AG04450 (cell line): ENCODE results near the gene VEZF1. TPM values are rescaled to one million over a fixed set of nuclear protein-coding genes. Genes with fewer than 3 reads are reported as not detected.

Source experiments
- CTCF ChIA-PET: fragments of 300-600, 350-600 bp; formaldehyde crosslinking; extraction: SDS; loops from one replicate; lab custom pipeline; 2022; ENCODE audit warnings: antibody characterized with exemption, inconsistent platforms; lab: Charles Lee
- POLR2A ChIA-PET: fragments of 350-600 bp; formaldehyde crosslinking; extraction: SDS; loops from one replicate; lab custom pipeline; 2021; ENCODE audit warnings: antibody characterized with exemption, inconsistent platforms; lab: Yijun Ruan, JAX
- DNase-seq: peaks from one replicate; pipeline ENCODE4 v3.0.0-alpha.2; 2011; ENCODE audit warnings: low read depth, low spot score
- H3K27ac ChIP-seq: one replicate; pipeline ENCODE4 v1.5.1; 2012; ENCODE audit warnings: low read depth, low read length, control low read depth
- H3K27me3 ChIP-seq: one replicate; pipeline ENCODE4 v1.6.0; 2012; ENCODE audit warnings: low read length; ENCODE audit not compliant: control insufficient read depth, insufficient read depth
- H3K4me3 ChIP-seq: 2 replicates; pipeline ENCODE4 v1.5.1; 2011; ENCODE audit warnings: mild to moderate bottlenecking, low read depth, low read length, control low read depth
- H3K9me3 ChIP-seq: 2 replicates; pipeline ENCODE4 v1.5.1; 2012; ENCODE audit warnings: low read length; ENCODE audit not compliant: control insufficient read depth, insufficient read depth
- polyA plus RNA-seq: library from polyadenylated mRNA; depleted of rRNA; stranded (reverse); fragments of >200 nt; gene quantifications from 2 replicates; pipeline ENCODE4 v1.2.3, GENCODE V29; 2011
- TF ChIP-seq, protein P1 (sequence below): IDR thresholded peaks from 2 replicates; pipeline ENCODE4 v1.5.1; 2011; ENCODE audit warnings: low read depth, low read length, control low read depth, inconsistent platforms

Gene VEZF1
- polyA plus RNA-seq, 1 experiment, result 38.9 TPM

DNA sequence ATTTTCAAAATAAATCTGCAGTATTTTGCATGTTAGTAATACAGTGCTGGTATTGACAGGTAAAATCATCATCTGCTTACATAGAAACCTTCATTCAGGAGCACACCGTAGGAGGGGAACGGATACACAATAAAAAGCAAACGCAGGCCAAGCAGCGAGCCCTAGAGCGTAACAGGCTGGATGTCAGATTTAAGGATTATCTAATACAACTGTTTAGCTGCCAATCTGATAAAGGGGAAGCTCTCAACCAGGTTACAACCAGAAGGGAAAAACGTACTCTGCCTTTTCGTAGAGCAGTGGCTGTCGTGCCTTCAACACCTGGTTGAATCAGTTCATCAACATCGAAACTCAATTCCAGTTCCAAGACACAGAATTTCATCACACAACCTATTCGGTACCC, 16.5 kb downstream of the VEZF1 start:
- Histone ChIP-seq H3K27me3 (peaks cover 6% of the 10 kb centered on the region), H3K4me3 (no peak overlapping the region), H3K27ac (no peak overlapping the region), H3K9me3 (no peaks in the 10 kb centered on the region)
- CTCF ChIA-PET, result interaction anchor here (1.3 to 2.2 kb wide), 3 partner anchors 16 to 79 kb away, joined by 4 to 8 read pairs (median 5); partner anchors contain the start of gene CUEDC1
- DNase-seq, result no peak
- TF ChIP-seq, protein P1, sequence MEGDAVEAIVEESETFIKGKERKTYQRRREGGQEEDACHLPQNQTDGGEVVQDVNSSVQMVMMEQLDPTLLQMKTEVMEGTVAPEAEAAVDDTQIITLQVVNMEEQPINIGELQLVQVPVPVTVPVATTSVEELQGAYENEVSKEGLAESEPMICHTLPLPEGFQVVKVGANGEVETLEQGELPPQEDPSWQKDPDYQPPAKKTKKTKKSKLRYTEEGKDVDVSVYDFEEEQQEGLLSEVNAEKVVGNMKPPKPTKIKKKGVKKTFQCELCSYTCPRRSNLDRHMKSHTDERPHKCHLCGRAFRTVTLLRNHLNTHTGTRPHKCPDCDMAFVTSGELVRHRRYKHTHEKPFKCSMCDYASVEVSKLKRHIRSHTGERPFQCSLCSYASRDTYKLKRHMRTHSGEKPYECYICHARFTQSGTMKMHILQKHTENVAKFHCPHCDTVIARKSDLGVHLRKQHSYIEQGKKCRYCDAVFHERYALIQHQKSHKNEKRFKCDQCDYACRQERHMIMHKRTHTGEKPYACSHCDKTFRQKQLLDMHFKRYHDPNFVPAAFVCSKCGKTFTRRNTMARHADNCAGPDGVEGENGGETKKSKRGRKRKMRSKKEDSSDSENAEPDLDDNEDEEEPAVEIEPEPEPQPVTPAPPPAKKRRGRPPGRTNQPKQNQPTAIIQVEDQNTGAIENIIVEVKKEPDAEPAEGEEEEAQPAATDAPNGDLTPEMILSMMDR, result no peak
- POLR2A ChIA-PET, result no interaction called here

DNA sequence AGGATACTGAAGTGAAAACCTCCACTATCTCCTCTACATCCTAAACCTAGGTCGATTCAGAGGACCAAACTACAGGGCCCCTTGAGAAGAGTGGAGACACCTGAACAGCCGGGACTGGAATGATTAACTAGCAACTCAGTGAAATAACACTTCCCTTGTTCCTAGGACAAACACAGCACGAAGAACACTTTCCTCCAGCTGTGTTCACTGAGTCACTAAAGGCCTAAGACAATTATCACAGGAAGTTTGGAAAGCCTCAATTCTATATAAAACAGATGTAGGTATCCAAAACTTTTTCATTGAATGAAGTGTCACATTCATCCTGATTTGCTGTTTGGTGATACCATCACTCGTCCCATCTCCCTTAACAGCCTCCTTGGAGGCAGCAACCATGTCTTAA, 17.3 kb downstream of the VEZF1 start:
- peaks cover 6% of the 10 kb centered on the region for H3K27me3 ChIP-seq
- H3K4me3 ChIP-seq, result no peak overlapping the region
- ChIA-PET CTCF (interaction anchor here (2.2 kb wide), 1 partner anchor 78 kb away, joined by 8 read pairs; no protein-coding TSS in a partner anchor), POLR2A (interaction anchor here (1.0 kb wide), 1 partner anchor 12 kb away, joined by 3 read pairs; no protein-coding TSS in a partner anchor)
- TF ChIP-seq, protein P1, result no peak
- H3K9me3 ChIP-seq, result no peaks in the 10 kb centered on the region
- DNase-seq, result no peak
- H3K27ac ChIP-seq, result peak overlapping the region; percentile 12

DNA sequence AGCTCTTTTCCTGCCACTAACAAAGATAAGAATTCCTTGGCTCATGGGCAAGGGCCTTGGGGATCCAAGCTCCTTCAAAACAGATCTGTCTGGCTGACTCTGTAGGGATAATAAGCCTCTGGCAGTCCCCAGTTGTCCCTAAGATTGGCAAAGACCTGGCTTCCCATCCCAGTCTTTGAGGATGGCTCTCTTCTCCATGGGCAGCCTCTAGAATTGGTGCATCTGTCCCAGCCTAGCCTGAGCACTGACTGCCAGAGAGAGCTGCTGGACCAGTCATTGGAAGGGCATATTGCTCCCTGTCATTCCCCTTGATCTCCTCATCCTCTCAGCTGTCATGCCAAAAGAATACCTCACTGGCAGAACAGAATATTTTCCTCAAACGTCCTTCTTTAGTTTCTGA, 19.6 kb downstream of the VEZF1 start:
- peaks cover 6% of the 10 kb centered on the region for H3K27me3 ChIP-seq
- H3K9me3 ChIP-seq, result no peaks in the 10 kb centered on the region; the same call in 1 of the 2 replicates
- POLR2A ChIA-PET, result no interaction called here
- no peak for DNase-seq
- CTCF ChIA-PET, result no interaction called here
- H3K4me3 ChIP-seq, result no peak overlapping the region
- no peak overlapping the region for H3K27ac ChIP-seq
- TF ChIP-seq, protein P1, result no peak

DNA sequence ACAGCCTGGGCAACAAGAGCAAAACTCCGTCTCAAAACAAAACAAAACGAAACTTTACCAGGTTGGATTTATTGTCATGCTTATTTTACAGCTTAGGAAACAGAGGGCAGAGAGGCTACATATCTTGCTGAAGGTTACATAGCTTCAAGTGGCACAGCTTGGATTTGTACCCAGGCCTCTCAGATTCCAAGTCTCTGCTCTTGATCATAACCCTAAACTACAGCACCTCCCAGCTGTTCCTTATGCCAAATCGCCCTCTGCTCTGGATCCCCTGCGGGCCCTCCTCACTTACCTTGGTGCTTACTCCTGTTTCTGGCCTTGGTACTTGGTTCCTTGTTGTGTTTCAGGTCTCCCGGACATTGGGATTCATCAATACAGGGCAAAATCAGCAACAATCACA, 21.2 kb downstream of the VEZF1 start:
- DNase-seq, result no peak
- CTCF ChIA-PET, result interaction anchor here (0.6 to 1.1 kb wide), 4 partner anchors 11 to 134 kb away, joined by 3 to 4 read pairs (median 3); no protein-coding TSS in a partner anchor
- no peak overlapping the region for H3K27ac ChIP-seq
- no peak overlapping the region for H3K4me3 ChIP-seq
- peaks cover 6% of the 10 kb centered on the region for H3K27me3 ChIP-seq
- POLR2A ChIA-PET, result interaction anchor here (1.1 kb wide), 1 partner anchor 32 kb away, joined by 3 read pairs; no protein-coding TSS in a partner anchor
- TF ChIP-seq, protein P1, result no peak
- H3K9me3 ChIP-seq, result no peaks in the 10 kb centered on the region; the same call in 1 of the 2 replicates

DNA sequence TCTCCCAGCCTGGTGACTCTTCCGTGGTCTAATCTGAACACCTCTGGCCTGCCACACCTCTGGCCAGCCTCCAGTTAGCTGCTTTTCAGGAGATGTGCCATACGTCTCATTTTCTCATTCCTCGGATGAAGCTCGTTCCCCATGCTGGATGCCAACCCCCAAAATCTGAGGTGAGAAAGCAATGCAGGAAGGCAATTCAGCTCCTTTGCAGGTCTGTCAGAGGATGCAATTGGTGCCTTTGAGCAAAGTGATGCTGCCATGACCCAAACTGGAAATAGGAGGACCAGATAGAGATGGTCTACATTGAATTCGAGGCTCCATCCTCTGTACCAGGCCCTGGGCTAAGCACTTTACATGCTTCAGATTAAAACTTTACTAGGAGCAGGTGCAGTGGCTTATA, 21.8 kb downstream of the VEZF1 start:
- CTCF ChIA-PET, result interaction anchor here (0.7 kb wide), 1 partner anchor 11 kb away, joined by 3 read pairs; no protein-coding TSS in a partner anchor
- no peak overlapping the region for H3K4me3 ChIP-seq
- TF ChIP-seq, protein P1, result no peak
- H3K27me3 ChIP-seq, result peaks cover 6% of the 10 kb centered on the region
- no peaks in the 10 kb centered on the region; the same call in 1 of the 2 replicates for H3K9me3 ChIP-seq
- no peak overlapping the region for H3K27ac ChIP-seq
- no peak for DNase-seq
- POLR2A ChIA-PET, result no interaction called here
